Stimulated activated CD8-positive, alpha-beta memory T cell treated with anti-CD3 and anti-CD28 coated beads, Interleukin-15, amount 100 ng/mL, for 24 hours (primary cell): ENCODE measurements around the gene ARL8B.
A peak's percentile ranks its signal among the peaks of the same experiment; 100 is the strongest.

ENCODE experiments used
- DNase-seq: peaks from one replicate; pipeline ENCODE4 v3.0.0-alpha.2; 2020; ENCODE audit warnings: low read depth

ARL8B gene

GRCh38 chr3:5187156-5187919 is 65.2 kb downstream of the ARL8B start, which contains the start of gene EDEM1:
EDEM1 (plus strand) TSS chr3:5187707; CDS start chr3:5187806, 99 bp downstream.
- peak; percentile 99 for DNase-seq

- DNase-seq, result no peak
Observed at GRCh38 chr3:5187920-5188418, 65.9 kb downstream of the ARL8B start.

GRCh38 chr3:5188419-5189221 is 66.5 kb downstream of the ARL8B start:
- DNase-seq, result no peak

GRCh38 chr3:5190147-5190791 is 68.2 kb downstream of the ARL8B start:
- no peak for DNase-seq

- DNase-seq, result no peak
Observed at GRCh38 chr3:5191555-5192304, 69.6 kb downstream of the ARL8B start.

GRCh38 chr3:5192571-5193365 is 70.7 kb downstream of the ARL8B start:
- DNase-seq, result no peak

- no peak for DNase-seq
Observed at GRCh38 chr3:5194341-5194740, 72.2 kb downstream of the ARL8B start.

GRCh38 chr3:5194801-5195509 is 72.9 kb downstream of the ARL8B start:
- DNase-seq, result no peak

GRCh38 chr3:5195605-5196004 is 73.5 kb downstream of the ARL8B start:
- DNase-seq, result no peak

GRCh38 chr3:5197022-5197421 is 74.9 kb downstream of the ARL8B start:
- DNase-seq, result no peak

GRCh38 chr3:5197470-5198312 is 75.6 kb downstream of the ARL8B start:
- no peak for DNase-seq

GRCh38 chr3:5198313-5198677 is 76.2 kb downstream of the ARL8B start:
- no peak for DNase-seq

- no peak for DNase-seq
Observed at GRCh38 chr3:5198986-5199731, 77.1 kb downstream of the ARL8B start.

GRCh38 chr3:5201536-5201935 is 79.4 kb downstream of the ARL8B start:
- DNase-seq, result no peak

- DNase-seq, result no peak
Observed at GRCh38 chr3:5202222-5202621, 80.1 kb downstream of the ARL8B start.

- no peak for DNase-seq
Observed at GRCh38 chr3:5205165-5205941, 83.3 kb downstream of the ARL8B start.

- no peak for DNase-seq
Observed at GRCh38 chr3:5210926-5211325, 88.8 kb downstream of the ARL8B start.
